K562 (cell line): ENCODE data around the gene GGT1. TPM values are rescaled to one million over a fixed set of nuclear protein-coding genes. Genes with fewer than 3 reads are reported as not detected.
A peak's percentile ranks its signal among the peaks of the same experiment; 100 is the strongest.

Experiments used
- HCFC1 ChIP-seq: IDR thresholded peaks from 2 replicates; pipeline ENCODE4 v1.6.1; 2012; ENCODE audit warnings: low read depth, low read length, improper control_type of control experiment
- IFI16 ChIP-seq: fragments of 250-450 bp; sonication (Bioruptor Pico); IDR thresholded peaks from 2 replicates; pipeline ENCODE4 v2.1.2; 2022; ENCODE audit warnings: mild to moderate bottlenecking, inconsistent platforms
- POU5F1 ChIP-seq: fragments of 150-350 bp; IDR thresholded peaks from 2 replicates; pipeline ENCODE4 v1.6.1; 2014; ENCODE audit warnings: borderline replicate concordance, low read length, low read depth, mild to moderate bottlenecking; ENCODE audit not compliant: partially characterized antibody
- TCF7 ChIP-seq: sonication (generic); IDR thresholded peaks from 2 replicates; pipeline ENCODE4 v1.6.1; 2016; ENCODE audit warnings: antibody characterized with exemption, borderline replicate concordance
- ZNF197 ChIP-seq: fragments of 200-800 bp; sonication (Bioruptor generic); IDR thresholded peaks from 2 replicates; pipeline ENCODE4 v1.6.1; 2016; ENCODE audit warnings: low read depth, missing genetic modification characterization, missing compliant biosample characterization
- ZNF561 ChIP-seq: fragments of 450-650 bp; formaldehyde crosslinking; conservative IDR thresholded peaks from 2 replicates; pipeline ENCODE4 v1.4.0; 2020; ENCODE audit warnings: mild to moderate bottlenecking, moderate library complexity
- polyA plus RNA-seq, 8 experiments: library from polyadenylated mRNA; depleted of rRNA in 4 of 8; stranded (reverse) in 5 of 8; unstranded in 3 of 8; fragments of >200 nt; fragmentation: Nextera tagmentation in 2 of 8; fragmentation: Illumina TruSeq in 1 of 8; extraction: Ambion mirVana in 2 of 8; extraction: Trizol in 1 of 8; gene quantifications; 2 replicates each; pipeline versions ENCODE4 v1.2.1 to v1.2.3, GENCODE V29; 2011 to 2014; ENCODE audit warnings: inconsistent platforms in 1 of 8, missing spikeins in 1 of 8
- total RNA-seq, 7 experiments: library from RNA; depleted of rRNA in 6 of 7; stranded (reverse); fragments of >200 nt in 6 of 7; fragmentation: Illumina TruSeq in 2 of 7; extraction: Trizol in 2 of 7; gene quantifications; 2 replicates each; pipeline versions ENCODE4 v1.2.1 to v1.2.3, GENCODE V29; 2011 to 2021; ENCODE audit warnings: low replicate concordance in 1 of 7
- TF ChIP-seq, protein P1 (sequence below): fragments of 150-350 bp; IDR thresholded peaks from 2 replicates; pipeline ENCODE4 v1.6.1; 2014; ENCODE audit warnings: low read depth, mild to moderate bottlenecking, low read length, borderline replicate concordance

The GGT1 gene
- total and polyA plus RNA-seq, 9 of the 15 experiments (the other 6 are each of a cell fraction or from before 2014, with no cell fraction given): 0.46 to 11.8 (median 6.9) TPM

DNA sequence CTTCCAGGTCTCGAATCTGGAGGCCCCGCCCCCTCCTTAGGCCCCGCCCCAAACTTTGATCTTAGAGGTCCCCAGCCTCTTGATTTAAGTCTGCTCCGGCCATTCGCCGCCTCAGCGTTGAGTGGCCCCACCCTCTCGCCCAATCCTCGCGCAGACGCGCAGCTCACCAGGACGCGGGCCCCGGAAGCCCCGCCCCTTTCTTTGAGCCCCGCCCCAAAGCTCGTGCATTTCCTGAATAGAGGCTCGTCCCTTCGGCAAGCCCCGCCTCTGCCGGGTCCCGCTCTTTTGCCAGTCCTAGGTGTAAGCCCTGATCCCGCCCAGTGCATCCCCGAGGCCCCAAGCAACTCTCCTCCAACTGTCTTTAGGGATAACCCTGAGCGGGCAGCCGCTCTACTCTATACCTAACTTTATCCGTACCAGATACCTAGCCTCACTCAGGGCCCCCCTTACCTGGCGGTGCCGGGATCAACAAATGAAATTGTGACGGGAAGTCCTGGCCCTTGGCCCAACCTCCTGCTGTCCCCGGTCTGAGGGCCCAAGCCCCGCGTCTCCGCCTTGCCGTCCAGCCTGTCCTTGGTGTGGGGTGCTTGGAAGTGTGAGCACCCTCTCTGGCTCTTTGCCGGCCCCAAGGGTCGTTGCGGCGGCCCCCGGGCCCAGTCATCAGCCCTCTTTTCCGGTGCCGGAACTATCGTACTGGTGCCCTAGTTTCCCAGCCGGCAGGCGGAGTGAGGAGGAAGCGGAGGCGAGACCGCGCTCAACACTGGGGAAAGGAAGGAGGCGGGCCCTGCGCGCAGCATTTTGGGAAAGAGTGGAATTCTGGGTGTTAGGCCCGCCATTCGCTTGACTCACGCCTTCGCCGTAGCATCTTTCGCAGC is 47.6 kb upstream of the GGT1 start, which contains the start of gene SNRPD3 (continued):
- TF ChIP-seq TCF7 (no peak), ZNF197 (no peak), ZNF561 (no peak), IFI16 (CRISPR knock-in tag) (no peak), HCFC1 (peak; percentile 81), POU5F1 (no peak)
- TF ChIP-seq, protein P1, sequence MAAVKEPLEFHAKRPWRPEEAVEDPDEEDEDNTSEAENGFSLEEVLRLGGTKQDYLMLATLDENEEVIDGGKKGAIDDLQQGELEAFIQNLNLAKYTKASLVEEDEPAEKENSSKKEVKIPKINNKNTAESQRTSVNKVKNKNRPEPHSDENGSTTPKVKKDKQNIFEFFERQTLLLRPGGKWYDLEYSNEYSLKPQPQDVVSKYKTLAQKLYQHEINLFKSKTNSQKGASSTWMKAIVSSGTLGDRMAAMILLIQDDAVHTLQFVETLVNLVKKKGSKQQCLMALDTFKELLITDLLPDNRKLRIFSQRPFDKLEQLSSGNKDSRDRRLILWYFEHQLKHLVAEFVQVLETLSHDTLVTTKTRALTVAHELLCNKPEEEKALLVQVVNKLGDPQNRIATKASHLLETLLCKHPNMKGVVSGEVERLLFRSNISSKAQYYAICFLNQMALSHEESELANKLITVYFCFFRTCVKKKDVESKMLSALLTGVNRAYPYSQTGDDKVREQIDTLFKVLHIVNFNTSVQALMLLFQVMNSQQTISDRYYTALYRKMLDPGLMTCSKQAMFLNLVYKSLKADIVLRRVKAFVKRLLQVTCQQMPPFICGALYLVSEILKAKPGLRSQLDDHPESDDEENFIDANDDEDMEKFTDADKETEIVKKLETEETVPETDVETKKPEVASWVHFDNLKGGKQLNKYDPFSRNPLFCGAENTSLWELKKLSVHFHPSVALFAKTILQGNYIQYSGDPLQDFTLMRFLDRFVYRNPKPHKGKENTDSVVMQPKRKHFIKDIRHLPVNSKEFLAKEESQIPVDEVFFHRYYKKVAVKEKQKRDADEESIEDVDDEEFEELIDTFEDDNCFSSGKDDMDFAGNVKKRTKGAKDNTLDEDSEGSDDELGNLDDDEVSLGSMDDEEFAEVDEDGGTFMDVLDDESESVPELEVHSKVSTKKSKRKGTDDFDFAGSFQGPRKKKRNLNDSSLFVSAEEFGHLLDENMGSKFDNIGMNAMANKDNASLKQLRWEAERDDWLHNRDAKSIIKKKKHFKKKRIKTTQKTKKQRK: no peak
